AML-193 (cell line): Measurements from ENCODE around the gene SORCS2.
"Not testable (repeated sequence)": the region's sequence is repeated elsewhere in the genome, so short reads cannot be mapped to it uniquely, and the experiment has no call there.

Source experiments
- DNase-seq, 2 experiments: peaks; one replicate each; lab custom pipeline; 2025; lab: John Stamatoyannopoulos, UW

The SORCS2 gene

GRCh38 chr4:7450775-7451433 is 258.6 kb downstream of the SORCS2 start:
- no peak for DNase-seq

GRCh38 chr4:7451434-7451789 is 259.1 kb downstream of the SORCS2 start:
- DNase-seq: no peak

- DNase-seq: no peak
Observed at GRCh38 chr4:7451800-7452199, 259.5 kb downstream of the SORCS2 start.

- not testable (repeated sequence) for DNase-seq
Observed at GRCh38 chr4:7452802-7453201, 260.5 kb downstream of the SORCS2 start.

- DNase-seq: no peak
Observed at GRCh38 chr4:7457201-7458065, 265.1 kb downstream of the SORCS2 start.

GRCh38 chr4:7458066-7458425 is 265.7 kb downstream of the SORCS2 start:
- DNase-seq: no peak

GRCh38 chr4:7458477-7458876 is 266.1 kb downstream of the SORCS2 start:
- no peak for DNase-seq

- DNase-seq: no peak
Observed at GRCh38 chr4:7459471-7459870, 267.1 kb downstream of the SORCS2 start.

GRCh38 chr4:7460566-7460965 is 268.2 kb downstream of the SORCS2 start:
- no peak for DNase-seq

- DNase-seq: no peak
Observed at GRCh38 chr4:7461230-7461629, 268.9 kb downstream of the SORCS2 start.

- DNase-seq: no peak
Observed at GRCh38 chr4:7462509-7462971, 270.2 kb downstream of the SORCS2 start.

GRCh38 chr4:7463566-7464258 is 271.4 kb downstream of the SORCS2 start:
- no peak for DNase-seq

GRCh38 chr4:7464259-7464655 is 271.9 kb downstream of the SORCS2 start:
- DNase-seq: no peak

GRCh38 chr4:7465017-7465416 is 272.7 kb downstream of the SORCS2 start:
- DNase-seq: no peak

GRCh38 chr4:7466215-7466614 is 273.9 kb downstream of the SORCS2 start:
- DNase-seq: no peak

- no peak for DNase-seq
Observed at GRCh38 chr4:7466904-7467303, 274.6 kb downstream of the SORCS2 start.

- DNase-seq: no peak
Observed at GRCh38 chr4:7467471-7467870, 275.1 kb downstream of the SORCS2 start.

GRCh38 chr4:7469023-7469422 is 276.7 kb downstream of the SORCS2 start:
- no peak for DNase-seq

GRCh38 chr4:7470111-7470510 is 277.8 kb downstream of the SORCS2 start:
- DNase-seq: no peak

GRCh38 chr4:7470522-7471128 is 278.3 kb downstream of the SORCS2 start:
- no peak for DNase-seq

- DNase-seq: no peak
Observed at GRCh38 chr4:7472442-7473013, 280.2 kb downstream of the SORCS2 start.

GRCh38 chr4:7473081-7473480 is 280.7 kb downstream of the SORCS2 start:
- DNase-seq: no peak
